NCI-H1694 treated with DMSO at 0.1 percent for 48 hours (cell line): ENCODE data around the gene MAP2K3.

Source experiments
- DNase-seq: peaks from one replicate; lab custom pipeline; 2025; lab: John Stamatoyannopoulos, UW

The MAP2K3 gene

DNA sequence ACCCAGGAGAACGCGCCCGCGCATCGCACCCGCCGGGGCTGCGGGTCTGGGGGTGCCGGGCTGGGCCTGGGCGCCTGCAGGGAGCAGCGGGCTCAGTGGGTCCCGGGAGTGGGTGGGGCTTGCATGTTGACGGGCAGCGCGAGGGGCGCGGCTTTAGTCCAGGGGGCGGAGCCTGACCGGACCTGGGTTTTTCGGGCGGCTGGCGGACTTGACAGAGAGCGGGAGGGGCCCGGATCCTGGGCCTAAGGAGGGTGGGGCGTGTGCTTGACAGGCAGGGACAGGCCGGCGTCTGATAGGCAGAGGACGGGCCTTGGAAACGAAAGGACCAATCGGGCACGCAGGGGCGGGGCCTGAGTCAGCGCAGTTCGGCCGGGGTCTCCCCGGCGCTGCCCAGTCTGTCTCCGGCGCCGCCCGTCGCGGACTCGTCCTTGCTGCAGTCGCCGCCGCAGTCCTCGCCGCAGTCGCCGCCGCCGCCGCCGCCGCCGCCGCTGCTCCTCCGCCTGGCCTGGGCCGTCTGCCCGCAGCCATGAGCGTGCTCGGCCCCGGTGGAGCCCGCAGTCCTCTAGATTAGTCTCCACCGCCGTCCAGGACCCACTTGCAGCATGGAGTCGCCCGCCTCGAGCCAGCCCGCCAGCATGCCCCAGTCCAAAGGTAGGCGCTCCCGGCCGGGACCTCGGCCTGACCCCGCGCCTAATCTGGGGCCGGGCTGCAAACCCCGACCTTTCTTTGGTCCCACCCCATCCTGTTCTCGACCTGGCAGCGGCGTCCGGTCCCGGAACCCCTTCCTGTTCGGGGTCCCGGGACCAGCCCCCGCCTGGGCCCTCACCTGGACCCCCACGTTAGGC lies at the start of gene MAP2K3:
MAP2K3 (plus strand) TSS at position 393 of the 845 bp plus-strand sequence; CDS start at position 603, 210 bp downstream.
- peak; percentile 95 for DNase-seq

DNA sequence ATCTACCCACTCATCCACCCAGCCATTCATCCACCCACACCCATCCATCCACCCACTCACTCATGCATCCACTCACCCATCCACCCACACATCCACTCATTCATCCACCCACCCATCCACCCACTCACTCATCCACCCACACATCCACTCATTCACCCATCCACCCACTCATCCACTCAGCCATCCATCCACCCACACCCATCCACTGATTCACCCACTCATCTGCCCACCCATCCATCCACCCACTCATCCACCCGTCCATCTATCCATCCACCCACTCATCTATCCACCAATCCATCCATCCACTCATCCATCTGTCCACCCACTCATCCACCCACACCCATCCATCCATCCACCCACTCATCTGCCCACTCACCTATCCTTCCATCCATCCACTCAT lies 48.6 kb upstream of the MAP2K3 start:
- no peak for DNase-seq

- peak; percentile 30 for DNase-seq
Observed at GRCh38 chr17:21239680-21240368, 44.7 kb upstream of the MAP2K3 start.

DNA sequence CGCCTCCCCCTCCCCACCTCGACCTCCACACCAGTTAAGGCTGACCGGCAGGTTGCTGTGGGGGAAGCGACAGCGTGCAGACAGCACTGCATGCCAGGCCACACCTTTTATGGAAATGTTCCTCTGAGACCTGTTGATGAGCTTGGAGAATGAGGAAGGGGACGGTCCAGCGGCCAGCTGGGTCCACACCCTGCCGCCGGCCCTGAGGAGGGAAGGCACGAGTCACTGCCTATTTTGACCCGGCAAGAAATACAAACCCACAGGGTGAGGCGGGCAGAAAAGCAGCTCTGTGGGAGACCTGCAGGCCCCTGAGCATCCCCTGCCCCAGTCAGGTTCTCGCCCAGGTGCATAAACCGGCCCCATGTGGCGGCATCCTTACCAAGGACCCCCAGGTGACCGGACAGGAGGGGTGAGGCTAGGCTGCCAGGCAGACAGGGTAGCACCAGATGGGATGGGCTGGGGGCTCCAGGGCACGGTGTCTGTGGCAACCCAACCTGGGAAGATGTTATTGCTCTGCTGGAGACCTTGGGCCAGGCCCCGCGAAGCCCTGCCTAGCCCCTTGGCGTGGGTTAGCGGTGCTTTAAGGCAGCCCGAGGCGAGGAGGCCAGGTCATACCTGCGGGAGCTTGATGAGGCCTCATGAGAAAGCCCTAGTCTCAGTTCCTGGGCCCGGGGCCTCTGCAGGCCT lies 44.0 kb upstream of the MAP2K3 start:
- DNase-seq = no peak

DNA sequence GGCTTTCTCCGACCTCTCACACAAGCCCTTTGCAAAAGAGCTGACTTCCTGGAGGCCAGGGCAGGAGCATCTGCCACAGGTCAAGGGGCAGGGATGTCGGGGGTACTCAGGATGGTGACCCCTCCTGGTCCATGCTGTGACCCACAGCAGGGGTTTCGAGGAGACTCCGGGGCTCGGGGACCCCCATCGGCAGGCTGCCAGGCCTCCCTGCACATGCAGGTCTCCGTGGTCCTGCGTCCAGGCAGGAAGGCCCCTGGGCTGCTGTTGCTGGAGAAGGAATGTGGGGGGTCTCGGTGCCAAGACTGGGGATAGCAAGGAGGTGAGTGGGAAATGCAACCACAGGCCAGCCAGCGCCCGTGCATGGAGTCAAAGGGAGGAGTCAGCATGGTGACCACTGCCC lies 42.9 kb upstream of the MAP2K3 start:
- DNase-seq = no peak

- no peak for DNase-seq
Observed at GRCh38 chr17:21242026-21242697, 42.3 kb upstream of the MAP2K3 start.

GRCh38 chr17:21242780-21243515 lies 41.6 kb upstream of the MAP2K3 start:
- no peak for DNase-seq

- no peak for DNase-seq
Observed at GRCh38 chr17:21243516-21244303, 40.8 kb upstream of the MAP2K3 start.

DNA sequence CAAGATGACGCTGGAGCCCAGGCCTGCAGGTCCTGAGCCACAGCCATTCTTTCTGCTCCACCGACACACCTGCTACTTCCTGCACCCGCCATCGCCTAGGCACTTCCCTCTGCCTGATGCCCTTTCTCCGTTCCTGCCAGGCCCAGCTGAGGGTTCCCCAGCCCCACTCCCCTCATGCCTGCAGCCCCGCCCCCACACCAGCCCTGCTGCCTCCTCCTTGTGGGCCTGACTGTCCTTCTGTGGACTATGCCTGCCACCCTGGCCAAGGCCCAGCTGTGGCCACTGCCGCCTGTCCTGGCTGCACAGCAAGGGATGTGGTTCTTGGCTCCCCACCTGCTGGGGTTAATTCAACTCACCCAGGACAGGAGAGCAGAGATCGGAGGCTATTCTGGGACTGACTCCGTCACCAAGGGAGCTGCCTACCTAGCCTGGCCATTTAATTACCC lies 38.8 kb upstream of the MAP2K3 start:
- DNase-seq = no peak

DNA sequence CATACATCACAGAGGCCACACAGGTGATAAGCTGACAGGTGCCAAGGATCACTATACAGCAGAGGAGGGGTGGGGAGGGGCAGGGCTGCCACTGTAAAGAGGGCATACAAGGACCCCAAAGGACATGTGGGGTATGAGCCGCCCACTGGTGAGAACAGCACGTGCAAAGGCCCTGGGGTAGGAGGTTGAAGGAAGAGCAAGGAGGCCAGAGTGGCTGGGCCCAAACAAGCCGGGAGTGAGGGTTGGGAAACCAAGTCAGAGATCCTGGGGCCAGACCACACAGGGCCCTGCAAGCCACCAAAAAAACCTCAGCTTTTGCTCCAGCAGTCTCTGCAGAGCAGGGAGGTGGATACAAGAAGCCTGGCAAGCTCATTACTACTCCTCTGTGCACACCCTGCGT lies 37.8 kb upstream of the MAP2K3 start:
- DNase-seq = no peak

DNA sequence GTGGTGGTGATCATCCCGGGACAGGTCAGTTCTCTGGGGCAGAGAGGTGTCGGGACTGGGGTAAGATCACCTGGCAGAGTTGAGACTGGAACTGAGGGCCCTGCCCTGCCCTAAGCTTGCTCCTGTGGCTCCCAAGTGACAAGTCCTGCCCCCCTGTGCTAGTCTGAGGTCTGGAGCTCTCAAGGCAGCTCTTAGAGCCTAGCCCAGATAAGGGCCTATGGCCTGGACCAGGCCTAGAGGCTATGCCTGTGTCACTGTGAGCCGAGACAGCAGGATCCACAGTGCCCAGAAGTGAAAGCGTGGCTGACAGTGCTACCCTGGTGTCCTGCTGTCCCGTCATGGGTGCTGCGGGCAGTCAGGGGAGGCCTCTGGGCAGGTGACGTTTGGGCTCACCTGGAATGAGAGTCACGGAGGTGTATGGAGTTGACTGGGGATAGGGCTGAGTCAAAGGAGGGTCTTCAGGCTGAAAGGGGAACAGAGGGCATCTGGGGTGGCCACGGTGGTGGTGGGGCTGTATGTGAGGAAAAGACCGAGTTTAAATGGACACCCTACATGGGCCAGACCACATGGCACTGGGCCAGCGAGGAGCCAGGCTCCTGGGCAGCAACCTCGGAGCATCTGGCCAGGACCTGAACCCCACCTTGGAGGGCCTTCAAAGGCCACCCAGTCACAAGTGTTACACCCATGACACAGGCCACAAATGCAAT lies 36.8 kb upstream of the MAP2K3 start:
- no peak for DNase-seq

GRCh38 chr17:21248500-21248899 lies 36.0 kb upstream of the MAP2K3 start:
- no peak for DNase-seq

DNA sequence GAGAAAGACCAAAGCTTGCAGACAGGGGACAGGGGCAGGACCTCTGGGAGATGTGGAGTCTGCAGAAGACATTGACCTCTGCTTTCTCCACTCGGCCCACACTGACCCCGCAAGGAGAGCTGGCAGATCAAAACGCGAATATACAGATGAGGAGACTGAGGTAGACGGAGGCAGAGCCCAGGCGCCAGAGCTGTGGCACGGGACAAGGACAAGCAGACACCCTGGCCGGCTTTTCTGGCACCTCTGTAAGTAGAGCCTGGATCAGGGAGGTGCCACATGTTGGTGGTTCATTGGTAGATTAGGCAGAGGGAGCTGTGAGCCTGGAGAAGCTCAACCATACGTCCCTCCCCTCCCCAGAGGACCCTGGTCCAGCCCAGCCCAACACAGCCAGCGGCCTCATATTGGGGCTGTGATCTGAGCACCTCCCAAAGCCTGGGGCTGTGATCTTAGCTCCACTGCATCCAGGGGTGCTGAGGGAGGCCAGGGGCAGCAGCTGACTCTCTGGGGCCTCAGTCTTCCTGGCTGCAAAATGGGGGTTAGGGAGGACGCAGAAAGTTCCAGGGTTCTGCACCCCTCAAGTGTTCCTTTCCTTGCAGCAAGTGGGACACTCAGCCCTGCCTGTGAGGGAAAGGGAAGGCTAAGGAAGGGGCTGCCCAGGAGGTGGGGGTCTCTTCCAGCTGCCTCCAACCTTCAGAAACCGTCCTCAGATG lies 35.3 kb upstream of the MAP2K3 start:
- DNase-seq = no peak

- DNase-seq = peak; percentile 5
Observed at GRCh38 chr17:21249920-21250703, 34.4 kb upstream of the MAP2K3 start.

DNA sequence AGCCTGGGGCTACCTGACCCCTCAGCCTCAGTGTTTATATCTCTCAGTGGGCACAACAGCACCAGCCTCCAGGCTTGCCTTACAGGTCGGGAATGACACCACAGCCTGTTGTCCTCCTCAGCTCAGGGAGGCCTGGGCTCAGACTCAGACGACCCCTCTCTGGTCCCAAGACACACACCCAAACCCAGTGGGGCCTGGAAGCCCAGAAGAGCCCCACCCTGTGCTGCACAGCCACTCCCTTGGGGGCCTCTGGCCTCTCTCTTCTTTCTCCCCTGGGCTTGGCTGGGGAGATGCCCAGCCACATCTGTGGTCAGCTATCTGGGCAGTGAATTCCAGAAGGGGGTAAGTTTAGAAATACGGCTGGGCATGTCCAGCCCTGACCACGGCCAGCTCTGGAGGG lies 33.7 kb upstream of the MAP2K3 start:
- DNase-seq = no peak

DNA sequence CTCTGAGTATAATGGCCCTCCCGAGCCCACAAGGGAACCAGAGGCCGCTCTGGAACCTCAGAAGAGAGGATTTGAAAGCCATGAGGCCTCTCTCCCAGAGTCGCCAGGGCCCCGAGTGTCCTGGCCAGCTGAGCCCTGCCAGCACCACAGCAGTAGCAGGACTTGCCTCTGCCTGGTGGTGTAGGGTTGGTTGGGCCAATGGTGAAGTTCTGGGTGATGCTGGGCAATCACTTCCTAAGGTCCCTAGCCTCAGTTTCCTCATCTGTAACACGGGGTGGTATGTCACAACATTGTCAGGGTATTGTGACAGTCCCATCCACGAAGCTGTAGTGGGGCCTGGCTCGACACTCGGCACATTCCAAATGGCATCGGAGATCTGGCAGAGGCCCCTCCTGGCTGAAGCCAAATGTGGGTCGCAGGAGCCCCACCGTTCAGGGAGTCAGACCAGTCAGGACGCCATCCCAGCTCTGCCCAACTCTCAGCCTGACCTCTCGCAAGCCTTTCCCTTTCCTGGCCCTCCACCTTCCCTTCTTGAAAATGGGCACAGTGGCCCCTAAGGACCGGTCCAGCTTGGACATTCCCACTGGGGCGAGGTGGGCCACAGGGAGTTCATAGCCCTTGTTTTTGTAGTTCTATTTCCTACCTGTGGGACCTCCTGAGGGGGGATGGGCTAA lies 33.0 kb upstream of the MAP2K3 start:
- DNase-seq = no peak

- DNase-seq = no peak
Observed at GRCh38 chr17:21252289-21252795, 32.2 kb upstream of the MAP2K3 start.
